HG03045 (cell line): ENCODE measurements around the gene USP6.
"Not testable (repeated sequence)": the region's sequence is repeated elsewhere in the genome, so short reads cannot be mapped to it uniquely, and the experiment has no call there.

Experiments used
- ATAC-seq: cut with Tn5 transposase; IDR thresholded peaks from one replicate; pipeline ENCODE4 v1.9.1; 2021; ENCODE audit warnings: mild to moderate bottlenecking, moderate library complexity; ENCODE audit not compliant: unreplicated experiment

USP6 gene

GRCh38 chr17:5183410-5183793 is 67.6 kb downstream of the USP6 start:
- ATAC-seq: no peak

DNA sequence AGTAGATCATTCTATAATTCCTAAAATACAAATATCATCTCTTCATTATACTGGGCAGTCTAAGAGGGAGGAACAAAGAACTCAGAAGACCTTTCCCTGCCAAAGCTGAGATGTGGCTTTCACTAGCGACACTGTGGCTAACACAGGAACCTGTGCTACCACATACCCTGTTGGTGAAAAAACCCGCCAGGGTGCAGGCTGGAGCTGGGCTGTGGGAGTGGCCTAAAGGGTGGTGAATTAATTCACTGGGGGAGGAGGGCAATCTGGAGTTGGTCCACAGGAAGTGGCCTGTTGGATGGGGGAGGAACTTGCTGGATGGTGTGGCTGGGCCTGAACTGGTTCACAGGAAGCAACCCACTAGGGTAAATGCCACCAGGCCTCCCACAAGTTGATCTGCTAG is 68.5 kb downstream of the USP6 start:
- ATAC-seq: no peak

DNA sequence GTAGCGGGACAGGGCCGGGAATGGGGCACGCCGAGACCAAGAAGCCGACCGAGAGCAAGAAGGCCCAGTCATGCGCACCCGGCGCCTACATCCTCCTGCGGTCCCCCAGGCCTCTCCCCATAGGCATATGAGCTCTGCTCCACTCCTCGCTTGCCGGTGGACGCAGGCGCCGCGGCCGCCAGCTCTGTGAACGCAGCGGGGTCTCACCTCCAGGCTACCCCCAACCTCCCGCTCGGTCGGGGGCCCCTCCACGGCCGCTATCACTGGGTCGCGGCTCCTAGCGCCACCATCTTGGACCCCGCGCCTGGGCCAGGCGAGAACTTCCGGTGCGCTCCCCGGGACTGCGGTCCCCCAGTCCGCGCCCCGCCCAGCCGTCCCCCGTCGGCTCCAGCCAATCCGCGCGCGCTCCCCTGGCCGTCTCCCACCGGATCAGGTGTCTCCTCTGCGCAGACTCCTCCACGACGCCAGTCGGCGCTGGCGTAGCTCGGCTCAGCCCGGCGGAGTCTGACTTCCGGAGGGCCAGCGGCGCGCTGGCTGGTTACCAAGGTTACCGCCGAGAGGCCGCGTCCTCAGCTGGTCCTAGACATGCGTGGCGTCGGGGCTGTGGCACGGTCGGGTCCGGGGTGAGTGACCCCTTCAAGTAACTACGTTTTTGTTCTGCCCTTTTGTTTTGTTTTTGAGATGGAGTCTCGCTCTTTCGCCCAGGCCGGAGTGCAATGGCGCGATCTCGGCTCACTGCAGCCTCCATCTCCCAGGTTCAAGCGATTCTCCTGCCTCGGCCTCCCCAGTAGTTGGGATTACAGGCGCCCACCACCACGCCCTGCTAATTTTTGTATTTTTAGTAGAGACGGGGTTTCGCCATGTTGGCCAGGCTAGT is 75.9 kb downstream of the USP6 start, which contains the start of gene ZNF594:
ZNF594 (minus strand) TSS at position 328 of the 877 bp plus-strand sequence. CDS start 7,612 bp downstream, outside the sequence.
- ATAC-seq: peak; percentile 98

DNA sequence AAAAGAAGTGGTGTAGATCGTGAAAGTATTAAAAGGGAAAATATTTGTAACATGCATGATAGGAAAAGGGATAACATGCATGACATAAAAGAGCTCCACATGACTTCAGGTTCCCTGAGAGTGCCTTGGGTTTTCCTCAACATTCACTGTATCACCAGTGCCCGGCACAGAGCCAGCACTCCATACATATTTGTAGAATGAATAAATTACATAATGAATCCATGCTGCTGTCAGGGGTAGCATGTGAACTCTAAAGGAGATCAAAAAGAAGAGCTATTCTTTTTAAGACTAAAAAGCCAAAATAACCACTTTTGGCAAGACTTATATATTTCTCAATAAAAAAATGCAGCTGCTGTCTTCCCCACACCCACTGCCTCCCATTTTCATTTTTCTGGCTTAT is 78.5 kb downstream of the USP6 start:
- no peak for ATAC-seq

DNA sequence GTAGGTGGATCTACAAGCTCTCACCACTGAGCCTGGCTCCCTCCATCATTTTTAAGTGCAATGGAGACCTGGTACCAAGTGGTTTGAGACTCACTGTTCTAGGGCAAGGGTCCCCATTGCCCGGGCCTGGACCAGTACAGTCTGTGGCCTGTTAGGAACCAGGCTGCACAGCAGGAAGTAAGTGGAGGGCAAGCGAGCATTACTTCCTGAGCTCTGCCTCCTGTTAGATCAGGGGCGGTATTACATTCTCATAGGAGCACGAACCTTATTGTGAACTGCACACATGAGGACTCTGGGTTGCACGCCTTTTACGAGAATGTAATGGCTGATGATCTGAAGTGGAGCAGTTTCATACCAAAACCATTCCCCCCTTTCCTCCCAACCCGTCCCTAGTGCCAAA is 82.6 kb downstream of the USP6 start:
- ATAC-seq: no peak

- ATAC-seq: no peak
These were observed 84.5 kb downstream of the USP6 start for GRCh38 chr17:5200360-5200759.

GRCh38 chr17:5201011-5201410 is 85.2 kb downstream of the USP6 start:
- no peak for ATAC-seq

DNA sequence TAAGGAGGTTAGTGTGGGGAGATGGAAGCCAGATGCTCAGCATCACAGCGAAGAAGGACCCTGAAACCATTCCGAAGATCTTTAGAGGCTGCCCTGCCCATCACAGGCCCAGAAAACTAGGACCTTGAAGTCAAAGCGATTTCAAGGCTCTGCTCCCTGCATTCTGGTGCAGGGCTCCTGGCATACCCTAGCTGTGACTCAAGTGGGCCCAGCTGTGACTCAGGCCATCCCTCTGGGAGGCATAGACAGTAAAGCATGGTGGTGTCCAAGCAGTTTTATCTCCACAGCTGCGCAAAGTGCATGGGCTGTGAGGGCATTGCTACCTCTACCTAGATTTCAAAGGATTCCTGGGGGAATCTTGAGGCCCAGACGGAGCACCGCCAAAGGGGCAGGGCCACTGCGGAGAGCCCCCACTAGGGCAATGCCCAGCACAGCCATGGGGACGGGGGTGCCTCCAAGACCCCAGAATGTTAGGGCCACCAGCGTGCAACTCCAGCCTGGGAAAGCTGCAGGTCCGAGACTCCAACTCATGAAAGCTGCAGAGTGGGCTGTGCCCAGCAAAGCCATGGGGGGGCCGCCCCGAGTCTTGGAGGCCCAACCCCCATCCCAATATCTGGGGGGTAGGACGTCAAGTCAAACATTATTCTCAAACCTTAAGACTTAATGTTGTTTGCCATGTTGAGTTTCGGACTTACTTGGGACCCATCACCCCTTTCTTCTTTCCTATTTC is 87.5 kb downstream of the USP6 start:
- no peak for ATAC-seq

DNA sequence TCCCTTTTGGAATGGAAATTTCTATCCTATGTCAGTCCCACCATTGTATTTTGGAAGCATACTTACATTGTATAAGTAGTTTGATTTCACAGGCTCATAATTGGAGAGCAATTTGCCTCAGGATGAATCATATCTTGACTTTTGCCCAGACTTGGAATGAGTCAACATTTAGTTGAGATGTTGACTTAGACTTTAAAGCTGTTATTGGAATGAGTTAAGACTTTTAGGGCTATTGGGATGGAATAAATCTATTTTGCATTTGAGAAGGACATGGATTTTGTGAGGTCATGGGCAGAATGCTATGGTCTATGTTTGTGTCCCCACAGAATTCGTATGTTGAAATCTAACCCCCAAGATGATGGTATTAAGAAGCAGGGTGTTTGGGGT is 88.1 kb downstream of the USP6 start:
- no peak for ATAC-seq

DNA sequence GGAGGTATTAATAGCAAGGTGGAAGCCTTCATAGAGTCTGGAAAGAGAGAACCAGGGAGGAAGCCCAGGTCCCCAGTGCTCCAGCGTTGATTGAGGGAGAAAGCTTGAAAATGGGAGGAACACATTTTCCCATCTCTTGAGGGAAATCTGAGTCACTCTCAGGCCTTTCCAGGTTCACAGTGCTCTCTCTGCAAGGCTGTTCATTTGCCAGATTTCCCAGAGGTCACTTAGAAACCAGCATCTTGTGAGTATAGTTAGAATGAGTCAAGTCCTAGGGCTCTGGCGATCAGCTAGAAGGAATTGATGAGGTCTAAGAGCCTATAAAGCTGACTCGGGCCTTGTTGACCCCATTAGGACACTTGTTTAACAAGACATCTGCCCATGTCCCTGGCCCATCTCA is 93.6 kb downstream of the USP6 start:
- no peak for ATAC-seq

DNA sequence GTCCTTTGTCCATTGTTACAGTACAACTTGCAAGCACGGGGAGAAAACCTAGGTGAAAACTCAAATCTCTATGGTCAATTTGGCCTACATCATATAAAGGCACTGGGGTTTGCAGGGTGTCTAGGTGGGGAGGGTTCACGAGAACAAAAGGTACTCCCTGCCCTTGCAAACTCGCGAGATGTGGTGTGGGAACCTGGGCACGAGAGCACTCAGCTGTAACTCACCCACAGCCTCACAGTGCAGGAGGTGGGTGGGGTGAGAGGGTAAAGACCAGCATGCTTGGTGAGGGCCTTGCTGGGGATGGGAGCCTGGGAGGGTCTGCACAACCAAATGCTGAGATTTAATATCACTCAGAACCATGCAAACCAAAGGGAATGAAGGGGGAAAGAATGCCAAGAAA is 94.3 kb downstream of the USP6 start:
- no peak for ATAC-seq

DNA sequence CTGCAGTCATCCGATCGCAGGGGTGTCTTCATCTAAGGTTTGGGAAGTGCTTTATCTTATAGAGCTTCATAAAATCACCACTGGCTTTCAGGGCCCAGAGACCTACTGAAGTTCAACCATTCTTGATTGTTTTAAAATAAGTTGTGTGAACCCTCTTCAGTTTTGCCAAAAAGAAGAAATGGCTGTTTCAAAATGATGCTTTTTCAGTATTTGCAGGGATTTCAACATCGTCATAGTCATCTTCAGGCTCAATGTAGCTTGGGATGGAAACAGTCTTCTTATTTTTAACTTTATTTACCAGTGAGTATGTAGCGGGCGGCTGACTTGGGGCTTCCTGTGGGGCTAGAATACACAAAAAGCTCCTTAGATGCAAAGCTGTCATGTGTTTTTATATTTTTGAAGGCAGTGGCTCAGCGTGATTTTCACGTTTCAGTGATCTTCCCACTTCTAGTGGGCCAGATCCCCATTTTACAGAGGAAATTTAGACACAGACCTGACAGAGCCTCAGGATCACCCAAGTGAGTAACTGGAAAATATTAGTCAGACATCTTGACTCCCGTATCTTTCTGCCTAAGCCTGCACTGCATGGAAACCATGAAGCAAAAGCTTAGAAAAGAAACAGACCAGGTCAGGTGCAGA is 94.9 kb downstream of the USP6 start:
- no peak for ATAC-seq

DNA sequence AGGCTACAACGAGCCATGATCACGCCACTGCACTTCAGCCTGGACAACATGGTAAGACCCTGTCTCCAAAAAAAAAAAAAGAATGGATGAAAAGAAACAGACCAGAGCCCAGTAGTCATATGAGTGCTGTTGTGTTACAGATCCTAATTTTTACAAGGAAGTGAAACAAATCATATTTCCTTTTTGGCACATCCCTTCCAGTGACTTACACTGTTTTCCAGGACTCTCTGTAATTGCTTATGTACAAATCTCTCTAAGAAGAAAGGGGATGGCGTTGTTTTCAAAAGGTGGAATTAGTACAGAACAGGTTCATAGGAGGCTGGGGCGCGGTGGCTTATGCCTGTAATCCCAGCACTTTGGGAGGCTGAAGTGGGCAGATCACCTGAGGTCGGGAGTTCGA is 95.6 kb downstream of the USP6 start:
- no peak for ATAC-seq

GRCh38 chr17:5217562-5217961 is 101.7 kb downstream of the USP6 start:
- ATAC-seq: not testable (repeated sequence)

DNA sequence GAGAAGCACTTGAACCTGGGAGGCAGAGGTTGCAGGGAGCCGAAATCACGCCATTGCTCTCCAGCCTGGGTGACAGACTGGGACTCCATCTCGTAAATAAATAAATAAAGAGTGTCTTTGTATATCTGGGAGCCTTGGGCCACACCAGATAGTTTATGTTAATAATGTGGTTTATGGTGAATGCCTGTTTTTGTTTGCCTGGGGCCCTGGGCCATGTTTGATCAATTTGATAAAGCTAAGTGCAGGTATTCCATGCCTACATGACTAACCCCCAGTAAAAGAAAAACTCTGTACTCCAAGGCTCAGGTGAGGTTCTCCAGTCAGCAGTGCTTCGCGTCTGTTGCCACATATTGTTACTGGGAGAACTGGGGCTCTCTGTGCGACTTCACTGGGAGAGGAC is 103.7 kb downstream of the USP6 start:
- no peak for ATAC-seq

DNA sequence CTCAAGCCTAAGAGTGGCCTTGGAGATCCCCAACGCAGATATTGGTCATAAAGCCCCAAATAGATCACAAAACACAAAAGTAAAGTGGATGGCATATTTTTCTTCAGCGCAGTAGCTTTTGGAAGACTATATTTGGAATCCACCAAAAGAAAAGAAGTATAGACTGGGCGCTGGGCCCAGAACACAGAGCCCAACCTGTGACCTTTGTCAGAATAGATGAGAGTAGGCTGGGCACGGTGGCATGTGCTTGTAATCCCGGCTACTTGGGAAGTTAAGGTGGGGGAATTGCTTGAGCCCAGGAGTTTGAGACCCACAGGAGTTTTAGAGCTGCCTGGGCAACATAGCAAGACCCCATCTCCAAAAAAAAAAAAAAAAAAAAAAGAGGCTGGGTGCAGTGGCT is 104.2 kb downstream of the USP6 start:
- no peak for ATAC-seq

DNA sequence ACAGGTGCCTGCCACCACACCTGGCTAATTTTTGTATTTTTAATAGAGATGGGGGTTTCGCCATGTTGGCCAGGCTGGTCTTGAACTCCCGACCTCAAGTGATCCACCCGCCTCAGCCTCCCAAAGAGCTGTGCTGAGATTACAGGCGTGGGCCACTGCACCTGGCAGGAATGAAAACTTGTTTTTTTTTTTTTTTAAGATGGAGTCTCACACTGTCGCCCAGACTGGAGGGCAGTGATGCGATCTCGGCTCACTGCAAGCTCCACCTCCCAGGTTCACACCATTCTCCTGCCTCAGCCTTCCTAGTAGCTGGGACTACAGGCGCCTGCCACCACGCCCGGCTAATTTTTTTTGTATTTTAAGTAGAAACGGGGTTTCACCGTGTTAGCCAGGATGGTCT is 106.1 kb downstream of the USP6 start:
- not testable (repeated sequence) for ATAC-seq
